Heart left ventricle (tissue), 13 donors: ENCODE data around the gene KRTAP5-11.
"Not testable (repeated sequence)": the region's sequence is repeated elsewhere in the genome, so short reads cannot be mapped to it uniquely, and the experiment has no call there.

Experiments
- POLR2A ChIP-seq, 2 donors: fragments of 450-650 bp; IDR thresholded peaks; one replicate each; pipeline ENCODE4 v1.6.1; 2017; ENCODE audit warnings: antibody characterized with exemption in 2 of 2, mild to moderate bottlenecking in 2 of 2, moderate library complexity in 2 of 2
- TF ChIP-seq, protein P1 (sequence below), 12 donors: fragments of 200-600 bp; sonication (generic) in 4 of 12; IDR thresholded peaks; one replicate each; pipeline versions ENCODE4 v1.5.0 to v1.8.0; 2018 to 2022; ENCODE audit warnings: antibody characterized with exemption in 12 of 12, mild to moderate bottlenecking in 5 of 12
- donor health status: ischemic (EF 13 %, LVEDD 7.1; RV severe dilation, severe dysfunction).
- donor health status: DM: no; HTN: yes; CAD: no.
- donor health status: DM: no; HTN: no; CAD: no.
- donor health status: ischemic (EF 25% LVEDD 6.9; RV normal size, moderate dysfunction).
- donor health status: ischemic (EF 25% LVEDD 5.7; RV mildly dilated, moderate dysfunction).
- donor health status: ischemic (EF 35%, LVEDD 5.7; RV mildly dilated, moderate dysfunction).
- donor health status: nonischemic (EF 11% LVEDD 7.7; RV severe dilation, severe dysfunction).
- donor health status: DM: yes; HTN: yes; CAD: no.
- donor health status: PGD.
- donor health status: ischemic (EF 29% LVEDD 5.4; RV normal size, mild dysfunction).
- donor health status: nonischemic (EF 23%, LVEDD 6.1; RV moderate dilation, normal function).

DNA sequence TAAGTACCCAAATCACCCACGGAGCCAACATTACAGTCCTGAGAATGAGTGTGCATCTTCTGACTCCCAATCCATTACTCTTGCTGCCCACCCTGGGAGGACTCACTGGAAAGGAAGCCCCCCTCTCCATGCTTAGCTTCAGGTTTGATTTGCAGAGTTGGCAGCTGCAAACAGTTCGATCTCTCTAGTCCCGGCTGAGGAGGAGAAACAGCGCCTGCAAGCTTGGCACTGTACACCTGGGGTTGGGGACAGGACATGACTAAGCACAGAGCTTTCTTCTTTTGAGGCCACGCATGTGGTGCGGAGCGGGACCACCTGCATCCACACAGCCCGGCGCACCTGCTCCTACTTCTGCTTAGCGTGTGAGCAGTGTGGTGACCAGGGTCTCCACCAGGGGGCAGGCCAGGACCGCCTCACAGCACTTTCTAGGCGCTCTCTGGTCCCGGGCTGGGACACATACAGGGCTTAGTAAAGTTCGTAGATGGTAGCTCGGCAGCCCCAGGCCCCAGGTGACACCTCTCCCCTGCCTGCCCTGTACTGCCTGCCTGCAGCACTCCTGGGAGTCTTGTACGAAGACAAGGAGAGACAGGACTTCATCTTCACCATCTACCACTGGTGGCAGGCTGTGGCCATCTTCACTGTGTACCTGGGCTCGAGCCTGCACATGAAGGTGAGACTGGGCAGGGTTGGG is 22.3 kb upstream of the KRTAP5-11 start:
- TF ChIP-seq, protein P1, sequence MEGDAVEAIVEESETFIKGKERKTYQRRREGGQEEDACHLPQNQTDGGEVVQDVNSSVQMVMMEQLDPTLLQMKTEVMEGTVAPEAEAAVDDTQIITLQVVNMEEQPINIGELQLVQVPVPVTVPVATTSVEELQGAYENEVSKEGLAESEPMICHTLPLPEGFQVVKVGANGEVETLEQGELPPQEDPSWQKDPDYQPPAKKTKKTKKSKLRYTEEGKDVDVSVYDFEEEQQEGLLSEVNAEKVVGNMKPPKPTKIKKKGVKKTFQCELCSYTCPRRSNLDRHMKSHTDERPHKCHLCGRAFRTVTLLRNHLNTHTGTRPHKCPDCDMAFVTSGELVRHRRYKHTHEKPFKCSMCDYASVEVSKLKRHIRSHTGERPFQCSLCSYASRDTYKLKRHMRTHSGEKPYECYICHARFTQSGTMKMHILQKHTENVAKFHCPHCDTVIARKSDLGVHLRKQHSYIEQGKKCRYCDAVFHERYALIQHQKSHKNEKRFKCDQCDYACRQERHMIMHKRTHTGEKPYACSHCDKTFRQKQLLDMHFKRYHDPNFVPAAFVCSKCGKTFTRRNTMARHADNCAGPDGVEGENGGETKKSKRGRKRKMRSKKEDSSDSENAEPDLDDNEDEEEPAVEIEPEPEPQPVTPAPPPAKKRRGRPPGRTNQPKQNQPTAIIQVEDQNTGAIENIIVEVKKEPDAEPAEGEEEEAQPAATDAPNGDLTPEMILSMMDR (IDR thresholded peaks at IDR 0.05) = peak; percentile 15 to 53 (median 30)
- TF ChIP-seq POLR2A (IDR thresholded peaks at IDR 0.05) = not testable (repeated sequence)
